Stimulated activated CD4-positive, alpha-beta T cell treated with anti-CD3 and anti-CD28 coated beads, Interleukin-4, amount 100 ng/mL, for 4 hours (primary cell): ENCODE data around the gene PTOV1.

Experiments used
- DNase-seq, 2 experiments: peaks; one replicate each; pipeline ENCODE4 v3.0.0-alpha.2; 2020

Gene PTOV1

GRCh38 chr19:49877020-49877878 is 26.3 kb downstream of the PTOV1 start, which contains the start of the genes AKT1S1 and TBC1D17:
Gene AKT1S1, minus strand, starts transcription at chr19:49877355. Its CDS starts 4,060 bp downstream, at chr19:49873295.
Gene TBC1D17, plus strand, starts transcription at chr19:49877702. Its CDS starts 22 bp downstream, at chr19:49877724.
- peak; percentile 93 to 99 for DNase-seq

DNA sequence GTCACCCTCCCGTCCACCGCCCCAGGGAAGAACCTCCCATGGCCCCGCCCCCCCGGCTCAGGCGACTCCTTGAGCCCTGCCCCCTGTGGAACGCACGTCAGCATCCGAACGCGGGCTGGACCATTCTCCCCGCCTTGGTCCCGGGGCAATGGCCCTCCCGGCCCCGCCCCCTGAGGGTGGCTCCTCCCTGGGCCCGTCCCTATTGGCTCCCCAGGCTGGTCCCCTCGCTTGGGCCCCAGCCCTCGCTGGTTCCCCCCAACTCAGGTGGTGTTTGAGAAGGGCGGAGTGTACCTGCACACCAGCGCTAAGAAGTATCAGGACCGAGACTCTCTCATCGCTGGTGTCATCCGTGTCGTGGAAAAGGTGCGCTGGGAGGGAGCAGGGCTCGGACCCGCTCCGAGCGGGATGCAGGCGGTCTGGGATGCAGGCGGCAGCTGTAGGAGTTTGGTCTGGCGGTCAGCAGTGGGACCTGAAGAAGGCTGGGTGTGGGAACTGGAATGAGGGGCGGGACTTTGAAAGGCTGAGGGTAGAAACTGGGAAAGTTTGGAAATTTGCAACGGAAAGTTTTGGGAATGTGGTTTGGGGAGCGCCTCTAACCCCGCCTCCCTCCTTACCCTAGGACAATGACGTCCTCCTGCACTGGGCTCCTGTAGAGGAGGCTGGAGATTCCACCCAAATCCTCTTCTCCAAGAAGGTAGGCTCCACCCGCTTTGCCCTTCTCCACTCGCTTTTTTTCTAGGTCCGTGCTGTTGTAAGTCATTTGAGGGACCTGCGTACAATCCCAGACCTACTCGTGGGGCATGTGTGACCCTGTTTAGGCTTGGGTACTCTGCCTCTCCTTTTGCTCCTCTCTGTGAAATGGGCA is 27.2 kb downstream of the PTOV1 start:
- DNase-seq = peak; percentile 96 to 99

GRCh38 chr19:49878744-49879070 is 27.7 kb downstream of the PTOV1 start:
- DNase-seq = no peak

DNA sequence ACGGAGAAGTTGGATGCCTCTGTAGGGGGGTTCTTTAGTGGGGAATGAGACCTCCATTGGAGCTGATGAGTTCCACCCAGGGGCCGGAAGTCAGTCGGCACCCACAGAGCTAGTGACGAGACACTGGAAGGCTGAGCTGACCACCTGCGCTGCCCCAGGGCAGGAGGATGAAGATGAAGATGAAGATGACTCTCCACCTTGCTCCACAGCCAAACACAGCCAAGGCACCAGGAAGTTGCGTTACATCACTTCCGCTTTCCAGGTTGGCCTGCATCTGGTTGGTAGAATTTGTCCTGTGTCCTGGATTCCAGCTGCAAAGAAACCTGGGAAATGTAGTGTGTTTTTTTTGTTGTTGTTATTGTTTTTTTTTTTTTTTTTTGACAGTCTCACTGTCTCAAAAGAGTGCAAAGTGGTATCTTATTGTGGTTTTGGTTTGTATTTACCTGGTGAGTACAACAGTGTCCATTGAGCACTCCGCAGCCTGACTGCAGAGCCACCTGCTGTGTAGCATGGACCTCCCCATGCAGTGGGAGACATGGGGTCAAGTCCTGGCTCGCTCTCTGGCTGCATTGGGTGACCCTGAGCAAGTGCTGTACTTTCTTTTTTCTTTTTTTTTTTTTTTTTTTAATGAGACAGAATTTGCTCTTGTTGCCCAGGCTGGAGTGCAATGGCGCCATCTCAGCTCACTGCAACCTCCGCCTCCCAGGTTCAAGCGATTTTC is 28.4 kb downstream of the PTOV1 start:
- DNase-seq = no peak

GRCh38 chr19:49880162-49880869 is 29.4 kb downstream of the PTOV1 start:
- DNase-seq = no peak

- no peak for DNase-seq
These were observed 30.2 kb downstream of the PTOV1 start for GRCh38 chr19:49881186-49881585.

DNA sequence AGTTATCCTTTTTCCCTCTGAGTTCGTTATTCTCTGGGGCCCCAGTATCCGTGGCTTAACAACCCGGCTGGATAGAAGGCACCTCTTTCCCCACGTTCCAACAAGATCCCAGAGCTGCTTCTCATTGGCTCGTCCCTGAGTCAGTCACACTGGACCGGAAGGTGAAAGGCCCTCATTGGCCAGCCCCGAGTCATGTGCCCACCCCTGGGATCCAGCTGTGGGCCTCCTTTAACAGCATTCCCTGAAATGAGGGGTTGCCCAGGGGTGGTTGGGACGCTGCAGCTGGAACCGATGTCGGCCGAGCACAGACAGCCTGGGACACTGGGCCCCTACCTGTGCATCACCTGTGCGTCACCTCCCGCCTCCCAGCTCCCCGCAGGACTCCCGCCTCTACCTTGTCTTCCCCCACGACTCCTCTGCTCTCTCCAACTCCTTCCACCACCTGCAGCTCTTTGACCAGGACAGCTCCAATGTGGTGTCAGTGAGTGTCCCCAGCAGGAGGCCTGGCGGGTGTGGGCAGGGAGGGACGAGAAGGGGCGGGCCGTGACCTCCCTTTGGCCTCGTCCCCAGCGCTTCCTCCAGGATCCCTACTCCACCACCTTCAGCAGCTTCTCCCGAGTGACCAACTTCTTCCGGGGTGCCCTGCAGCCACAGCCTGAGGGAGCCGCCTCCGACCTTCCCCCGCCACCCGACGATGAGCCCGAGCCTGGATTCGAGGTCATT is 30.9 kb downstream of the PTOV1 start:
- DNase-seq = no peak

DNA sequence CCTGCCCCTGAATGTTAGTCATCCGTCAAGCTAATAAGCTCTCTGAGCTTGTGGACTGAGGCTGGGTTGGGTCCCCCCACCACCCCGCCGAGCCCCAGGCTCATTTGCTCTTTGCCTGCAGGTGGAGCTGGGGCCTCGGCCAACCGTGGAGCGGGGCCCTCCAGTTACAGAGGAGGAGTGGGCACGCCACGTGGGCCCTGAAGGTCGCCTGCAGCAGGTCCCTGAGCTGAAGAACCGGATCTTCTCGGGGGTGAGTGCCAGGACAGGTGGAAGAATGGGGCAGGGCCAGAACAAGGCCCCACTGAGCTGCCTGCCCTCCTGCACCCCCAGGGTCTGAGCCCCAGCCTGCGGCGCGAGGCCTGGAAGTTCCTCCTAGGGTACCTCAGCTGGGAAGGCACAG is 31.7 kb downstream of the PTOV1 start:
- DNase-seq = no peak

GRCh38 chr19:49883094-49883493 is 32.1 kb downstream of the PTOV1 start:
- DNase-seq = no peak

DNA sequence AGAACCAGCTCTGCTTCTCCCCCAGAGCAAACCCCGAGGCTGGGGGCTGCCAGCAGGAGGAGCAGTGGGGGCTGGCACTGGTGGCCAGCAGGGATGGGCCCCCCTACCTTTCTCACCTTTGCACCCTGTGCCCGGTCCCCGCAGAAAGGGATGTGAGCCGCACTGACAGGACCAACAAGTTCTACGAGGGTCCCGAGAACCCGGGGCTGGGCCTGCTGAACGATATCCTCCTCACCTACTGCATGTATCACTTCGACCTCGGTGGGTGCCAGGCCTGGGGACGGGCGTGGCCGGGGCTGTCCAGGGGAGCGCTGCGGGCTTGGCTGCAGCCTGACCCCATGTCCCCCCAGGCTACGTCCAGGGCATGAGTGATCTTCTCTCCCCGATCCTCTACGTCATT is 33.1 kb downstream of the PTOV1 start:
- no peak for DNase-seq

GRCh38 chr19:49884760-49885159 is 33.8 kb downstream of the PTOV1 start:
- DNase-seq = no peak

DNA sequence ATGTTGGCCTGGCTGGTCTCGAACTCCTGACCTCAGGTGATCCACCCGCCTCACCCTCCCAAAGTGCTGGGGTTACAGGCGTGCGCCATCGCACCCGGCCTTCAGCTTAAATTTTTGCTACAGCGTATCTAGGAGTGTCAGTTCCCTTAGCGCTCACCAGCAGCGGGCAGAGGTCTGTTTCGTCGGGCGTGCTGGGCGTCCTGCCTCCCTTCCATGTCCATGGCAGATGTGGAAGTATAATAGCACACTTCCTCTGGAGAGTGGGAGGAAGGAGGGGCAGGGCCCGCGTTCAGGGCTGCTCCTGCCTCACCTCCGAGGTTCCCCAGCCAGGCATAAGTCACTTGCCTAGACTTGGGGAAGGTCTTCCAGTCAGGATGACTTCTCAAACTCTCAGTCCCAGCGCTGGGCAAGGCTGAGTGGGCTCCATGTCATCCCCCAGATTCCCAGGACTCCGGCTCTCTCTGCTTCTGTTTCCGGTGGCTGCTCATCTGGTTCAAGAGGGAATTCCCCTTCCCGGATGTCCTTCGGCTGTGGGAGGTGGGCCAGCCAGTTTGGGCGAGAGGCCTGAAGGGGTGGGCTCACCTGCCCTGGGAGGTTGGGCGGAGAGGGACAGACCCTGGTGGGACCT is 36.2 kb downstream of the PTOV1 start:
- DNase-seq = no peak

DNA sequence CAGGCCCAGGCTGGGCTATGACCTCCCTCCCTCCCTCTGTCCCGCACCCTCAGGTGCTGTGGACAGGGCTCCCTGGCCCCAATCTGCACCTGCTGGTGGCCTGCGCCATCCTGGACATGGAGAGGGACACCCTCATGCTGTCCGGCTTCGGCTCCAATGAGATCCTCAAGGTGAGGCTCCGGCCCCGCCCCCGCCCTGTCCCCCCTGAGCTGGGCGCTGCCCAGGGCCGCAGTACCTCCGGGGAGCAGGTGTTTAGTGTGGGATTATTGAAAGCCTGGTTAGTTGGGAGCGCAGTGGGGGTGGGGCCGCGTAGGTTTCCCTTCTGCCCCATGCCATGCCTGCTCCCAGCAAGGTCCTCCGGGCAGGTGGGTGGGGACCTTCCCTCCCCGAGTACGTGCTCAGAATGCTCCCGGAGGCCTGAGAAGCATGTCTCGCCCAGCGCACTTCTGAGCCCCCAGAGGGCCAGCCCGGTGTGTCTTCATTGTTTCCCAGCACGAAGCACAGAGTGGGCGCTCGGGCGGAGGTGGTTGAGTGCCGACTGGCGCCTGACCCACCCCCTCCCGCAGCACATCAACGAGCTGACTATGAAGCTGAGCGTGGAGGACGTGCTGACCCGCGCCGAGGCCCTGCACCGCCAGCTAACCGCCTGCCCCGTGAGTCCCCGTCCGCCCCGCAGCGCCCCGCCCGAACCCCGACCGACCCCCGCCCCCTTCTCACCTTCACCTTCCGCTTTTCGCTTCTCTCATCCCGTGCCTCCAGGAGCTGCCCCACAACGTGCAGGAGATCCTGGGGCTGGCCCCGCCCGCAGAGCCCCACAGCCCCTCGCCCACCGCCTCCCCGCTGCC is 36.9 kb downstream of the PTOV1 start:
- no peak for DNase-seq

DNA sequence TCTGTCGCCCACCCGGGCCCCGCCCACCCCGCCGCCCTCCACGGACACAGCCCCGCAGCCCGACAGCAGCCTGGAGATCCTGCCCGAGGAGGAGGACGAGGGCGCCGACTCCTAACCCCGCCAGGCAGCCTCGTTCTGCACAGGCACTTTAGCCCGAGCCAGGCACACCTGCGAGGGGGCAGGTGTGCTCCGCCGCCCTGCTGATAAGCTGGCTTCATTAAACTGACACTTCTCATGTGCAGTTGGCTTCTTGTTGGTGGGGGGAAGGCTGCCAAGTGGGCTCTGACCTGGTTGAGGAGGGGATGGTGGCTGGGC is 37.5 kb downstream of the PTOV1 start:
- no peak for DNase-seq

- DNase-seq = no peak
These were observed 38.2 kb downstream of the PTOV1 start for GRCh38 chr19:49889038-49889686.

DNA sequence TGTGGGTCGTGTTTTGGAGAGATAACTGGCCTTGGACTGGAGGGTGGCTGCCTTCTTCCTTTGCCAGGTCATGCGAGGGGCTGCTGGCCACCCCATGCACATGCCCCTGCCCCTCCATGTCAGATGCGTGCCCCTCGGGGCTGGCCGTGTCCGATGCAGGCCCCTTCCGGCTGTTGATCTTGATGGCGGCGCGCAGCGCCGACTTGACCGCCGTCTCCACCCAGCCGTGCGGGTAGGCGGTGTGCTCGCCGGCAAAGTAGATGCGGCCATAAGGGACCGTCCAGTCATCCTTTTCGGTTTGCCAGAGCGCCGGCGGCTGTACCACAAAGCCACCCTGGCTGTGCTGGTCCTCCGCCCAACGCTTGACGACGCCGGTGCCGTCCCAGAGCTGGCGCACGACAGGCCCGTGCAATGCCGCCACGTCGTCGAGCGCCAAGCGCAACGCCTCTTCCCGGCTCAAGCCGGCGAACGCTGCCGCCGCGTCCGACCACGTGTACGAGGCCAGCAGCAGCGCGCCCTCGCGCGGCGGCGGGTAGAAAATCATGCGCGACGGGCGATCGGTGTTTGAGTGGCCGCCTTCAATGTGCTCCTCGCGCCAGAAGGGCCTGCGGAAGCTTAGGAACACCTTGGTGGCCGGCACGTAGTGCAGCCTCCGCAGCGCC is 38.9 kb downstream of the PTOV1 start:
- DNase-seq = peak; percentile 71 to 72

DNA sequence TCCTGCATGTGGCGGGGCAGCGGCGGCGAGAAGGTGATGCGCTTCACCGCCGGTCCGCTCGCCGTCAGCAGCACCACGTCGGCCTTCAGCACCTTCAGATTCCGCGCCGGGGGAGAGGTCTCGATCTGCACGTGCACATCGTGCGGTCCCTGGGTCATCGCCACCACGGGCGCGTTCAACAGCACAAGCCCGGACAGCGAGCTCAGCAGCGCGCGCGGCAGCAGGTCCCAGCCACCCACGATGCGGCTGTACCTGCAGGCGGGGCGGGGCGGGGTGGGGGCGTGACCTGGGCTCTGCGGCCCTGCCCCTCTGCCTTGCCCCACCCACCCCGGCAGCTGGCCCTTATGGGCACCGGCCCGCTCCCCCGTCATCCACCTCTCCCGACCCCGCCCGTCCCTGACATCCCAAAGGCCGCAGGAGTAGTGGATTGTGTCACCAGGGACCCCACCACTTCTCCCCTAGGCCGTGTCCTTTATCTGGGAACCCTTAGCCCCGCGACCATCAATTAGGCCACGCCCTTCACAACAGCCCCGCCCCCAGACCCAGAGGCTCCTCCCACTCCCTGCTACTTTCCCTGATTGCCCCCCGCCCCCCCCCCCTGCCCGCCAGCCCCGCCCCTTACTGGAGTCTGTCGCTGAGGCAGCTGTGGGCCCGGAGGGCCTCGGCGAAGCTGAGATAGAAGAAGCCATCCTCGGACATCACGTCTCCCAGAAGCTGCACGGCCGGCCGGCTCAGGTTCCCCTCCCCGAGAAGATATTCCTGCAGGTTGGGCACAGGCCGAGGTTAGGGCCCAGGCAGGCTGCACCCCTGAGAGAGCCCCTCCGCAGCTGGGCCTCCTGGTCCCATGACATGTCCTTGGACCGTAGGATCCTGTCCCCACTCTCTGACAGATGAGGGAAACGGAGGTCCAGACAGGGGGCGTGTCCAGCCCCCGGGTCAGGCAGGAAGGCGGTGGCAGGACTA is 39.7 kb downstream of the PTOV1 start:
- DNase-seq = peak; percentile 68 to 76

DNA sequence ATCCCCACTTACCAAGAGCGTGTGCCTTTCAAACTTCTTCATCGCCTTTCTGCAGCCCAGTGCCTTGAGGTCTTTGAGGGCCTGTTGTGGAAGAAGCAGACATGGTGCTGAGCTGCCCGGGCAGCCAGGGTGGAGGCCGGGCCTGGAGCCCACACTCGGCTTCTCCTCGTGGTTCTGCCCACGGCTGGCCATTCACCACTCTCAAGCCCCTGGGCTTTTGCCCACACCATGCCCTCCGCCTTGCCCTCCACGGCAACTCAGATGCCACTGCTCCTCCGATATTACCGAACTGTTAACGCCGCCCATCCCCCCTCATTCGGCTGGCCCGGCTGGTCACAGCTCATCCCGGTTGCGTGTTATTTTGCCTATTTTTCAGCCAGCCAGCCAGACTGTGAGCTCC is 40.4 kb downstream of the PTOV1 start:
- no peak for DNase-seq
